ENCODE results near the gene SLC25A21. TPM values are rescaled to one million over a fixed set of nuclear protein-coding genes. Genes with fewer than 3 reads are reported as not detected.

The SLC25A21 gene
- total and polyA plus RNA-seq, 2 of the 13 experiments (the other 11 are each of a cell fraction or from before 2014, with no cell fraction given): 1.9 to 2.9 TPM

DNA sequence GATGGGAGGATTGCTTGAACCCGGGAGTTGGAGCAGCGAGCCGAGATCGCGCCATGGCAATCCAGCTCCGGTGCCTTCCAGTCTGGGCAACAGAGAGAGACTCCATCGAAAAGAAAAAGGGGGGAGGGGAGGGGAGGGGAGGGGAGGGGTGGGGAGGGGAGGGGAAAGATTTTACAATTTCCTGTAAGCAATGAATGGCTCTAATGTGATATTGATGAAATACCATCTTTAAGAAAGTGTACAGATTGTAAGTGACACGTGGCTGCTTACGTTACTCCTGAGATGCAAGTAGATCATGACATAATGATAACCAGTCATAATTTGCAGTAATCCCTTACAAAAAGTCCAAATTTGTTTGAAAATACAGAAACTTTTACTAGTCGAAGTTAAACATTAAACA is 1.4 kb downstream of the SLC25A21 start:
- H3K9ac ChIP-seq (ENCODE audit: insufficient read depth, low read depth, low read length): no peak overlapping the region
- peaks cover 0 to 12% of the 10 kb centered on the region in 2 experiments; a peak in 1 of 5 replicates for H3K27me3 ChIP-seq (ENCODE audit: control insufficient read depth in 1 of 2, insufficient read depth in 2 of 2, low read length in 2 of 2)
- no peak overlapping the region for H3K27ac ChIP-seq (ENCODE audit: extremely low read length, insufficient read depth, low read length)
- BruUV-seq (replicated peaks): no TSS peak
- H3K79me2 ChIP-seq (ENCODE audit: insufficient read depth, low read length): no peaks in the 10 kb centered on the region
- in situ Hi-C loops (cut with HindIII; ENCODE audit: extremely low pct_ligation_motif_present, low pct_unique_long_range_greater_than_20kb) (no loop called here), intact Hi-C loops (cut with micrococcal nuclease; ENCODE audit: unreplicated experiment) (loop anchor here (10.0 kb wide), 1 partner anchor 1524 kb away; no protein-coding TSS in a partner anchor)
- no peak overlapping the region for H3K4me3 ChIP-seq (replicated peaks in 1 of 3; ENCODE audit: insufficient read depth in 1 of 3, low read depth in 2 of 3, low read length in 3 of 3)
- no peaks in the 10 kb centered on the region for H4K20me1 ChIP-seq (ENCODE audit: insufficient read depth, low read length)
- H3K36me3 ChIP-seq (replicated peaks in 1 of 2; ENCODE audit: control insufficient read depth in 1 of 2, insufficient read depth in 2 of 2, low read length in 2 of 2): no peaks in the 10 kb centered on the region
- peaks cover 14% of the 10 kb centered on the region for H3K4me1 ChIP-seq (ENCODE audit: insufficient read depth, low read length)
- H3K9me3 ChIP-seq (ENCODE audit: low read length): no peaks in the 10 kb centered on the region
- ChIA-PET POLR2A (interaction anchor here (2.4 to 3.4 kb wide), 2 partner anchors 26 to 67 kb away, joined by 6 to 29 read pairs; partner anchors contain the start of gene MIPOL1), CTCF (ENCODE audit: low intra/inter-chr PET ratio, low total read pairs) (no interaction called here)
- H3K4me2 ChIP-seq (ENCODE audit: low read depth, low read length): no peak overlapping the region
- FAIRE-seq (no peak), DNase-seq (ENCODE audit: low spot score) (no peak), ATAC-seq (no peak)
- WGBS (ENCODE audit: low lambda C conversion rate): 81% methylated on average over 10 of the region's 10 CpGs
- TF ChIP-seq ZNF749 (CRISPR knock-in tag; IDR thresholded peaks at IDR 0.05; ENCODE audit: borderline replicate concordance) (no peak), HNRNPK (IDR thresholded peaks at IDR 0.05; ENCODE audit: low read depth, low read length, poor library complexity, severe bottlenecking) (peak; percentile 100), ISX (CRISPR knock-in tag; conservative IDR thresholded peaks at IDR 0.05) (no peak), PCBP1 (IDR thresholded peaks at IDR 0.05; ENCODE audit: borderline replicate concordance, low read depth, low read length) (peak; percentile 95; the same call in 1 of the 2 replicates), DR1 (CRISPR knock-in tag; IDR thresholded peaks at IDR 0.05) (no peak), PCBP2 (optimal IDR thresholded peaks at IDR 0.05; ENCODE audit: low read depth, low read length, poor library complexity, severe bottlenecking) (peak; percentile 99)
- TF ChIP-seq, protein P1, sequence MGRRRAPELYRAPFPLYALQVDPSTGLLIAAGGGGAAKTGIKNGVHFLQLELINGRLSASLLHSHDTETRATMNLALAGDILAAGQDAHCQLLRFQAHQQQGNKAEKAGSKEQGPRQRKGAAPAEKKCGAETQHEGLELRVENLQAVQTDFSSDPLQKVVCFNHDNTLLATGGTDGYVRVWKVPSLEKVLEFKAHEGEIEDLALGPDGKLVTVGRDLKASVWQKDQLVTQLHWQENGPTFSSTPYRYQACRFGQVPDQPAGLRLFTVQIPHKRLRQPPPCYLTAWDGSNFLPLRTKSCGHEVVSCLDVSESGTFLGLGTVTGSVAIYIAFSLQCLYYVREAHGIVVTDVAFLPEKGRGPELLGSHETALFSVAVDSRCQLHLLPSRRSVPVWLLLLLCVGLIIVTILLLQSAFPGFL (CRISPR knock-in tag; IDR thresholded peaks at IDR 0.05): no peak
- TF ChIP-seq, protein P2, sequence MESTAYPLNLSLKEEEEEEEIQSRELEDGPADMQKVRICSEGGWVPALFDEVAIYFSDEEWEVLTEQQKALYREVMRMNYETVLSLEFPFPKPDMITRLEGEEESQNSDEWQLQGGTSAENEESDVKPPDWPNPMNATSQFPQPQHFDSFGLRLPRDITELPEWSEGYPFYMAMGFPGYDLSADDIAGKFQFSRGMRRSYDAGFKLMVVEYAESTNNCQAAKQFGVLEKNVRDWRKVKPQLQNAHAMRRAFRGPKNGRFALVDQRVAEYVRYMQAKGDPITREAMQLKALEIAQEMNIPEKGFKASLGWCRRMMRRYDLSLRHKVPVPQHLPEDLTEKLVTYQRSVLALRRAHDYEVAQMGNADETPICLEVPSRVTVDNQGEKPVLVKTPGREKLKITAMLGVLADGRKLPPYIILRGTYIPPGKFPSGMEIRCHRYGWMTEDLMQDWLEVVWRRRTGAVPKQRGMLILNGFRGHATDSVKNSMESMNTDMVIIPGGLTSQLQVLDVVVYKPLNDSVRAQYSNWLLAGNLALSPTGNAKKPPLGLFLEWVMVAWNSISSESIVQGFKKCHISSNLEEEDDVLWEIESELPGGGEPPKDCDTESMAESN (CRISPR knock-in tag; conservative IDR thresholded peaks at IDR 0.05): no peak
- no peak overlapping the region for H2AFZ ChIP-seq (ENCODE audit: low read length)
